Measurements from ENCODE around the gene ZFY. TPM values are rescaled to one million over a fixed set of nuclear protein-coding genes. Genes with fewer than 3 reads are reported as not detected.

ZFY gene
- polyA plus RNA-seq (ENCODE audit: insufficient read depth in 1 of 5, insufficient read length in 5 of 5, low replicate concordance in 1 of 5), result 10 to 100 TPM in 2 of 5 donors, under 1 TPM in 3; 0.23 to 22.7 (median 0.44) TPM
- long read RNA-seq, donor 1, full-length matches to known transcripts, result 4 of 4 reads
- long read RNA-seq, donor 1, partial matches to known transcripts, result 0 of 4 reads
- long read RNA-seq, donor 1, other reads (novel, unspliced or antisense), result 0 of 4 reads
- long read RNA-seq, donor 2, full-length matches to known transcripts, result 3 of 3 reads
- long read RNA-seq, donor 2, partial matches to known transcripts, result 0 of 3 reads
- long read RNA-seq, donor 2, other reads (novel, unspliced or antisense), result 0 of 3 reads
- long read RNA-seq, donor 3, result 0 reads
- long read RNA-seq, donor 4, result 0 reads
- long read RNA-seq, donor 5, full-length matches to known transcripts, result 4 of 9 reads
- long read RNA-seq, donor 5, partial matches to known transcripts, result 5 of 9 reads
- long read RNA-seq, donor 5, other reads (novel, unspliced or antisense), result 0 of 9 reads
- long read RNA-seq, donor 6, result 0 reads
- long read RNA-seq, donor 7, result 0 reads
- long read RNA-seq, donor 8, result 0 reads

DNA sequence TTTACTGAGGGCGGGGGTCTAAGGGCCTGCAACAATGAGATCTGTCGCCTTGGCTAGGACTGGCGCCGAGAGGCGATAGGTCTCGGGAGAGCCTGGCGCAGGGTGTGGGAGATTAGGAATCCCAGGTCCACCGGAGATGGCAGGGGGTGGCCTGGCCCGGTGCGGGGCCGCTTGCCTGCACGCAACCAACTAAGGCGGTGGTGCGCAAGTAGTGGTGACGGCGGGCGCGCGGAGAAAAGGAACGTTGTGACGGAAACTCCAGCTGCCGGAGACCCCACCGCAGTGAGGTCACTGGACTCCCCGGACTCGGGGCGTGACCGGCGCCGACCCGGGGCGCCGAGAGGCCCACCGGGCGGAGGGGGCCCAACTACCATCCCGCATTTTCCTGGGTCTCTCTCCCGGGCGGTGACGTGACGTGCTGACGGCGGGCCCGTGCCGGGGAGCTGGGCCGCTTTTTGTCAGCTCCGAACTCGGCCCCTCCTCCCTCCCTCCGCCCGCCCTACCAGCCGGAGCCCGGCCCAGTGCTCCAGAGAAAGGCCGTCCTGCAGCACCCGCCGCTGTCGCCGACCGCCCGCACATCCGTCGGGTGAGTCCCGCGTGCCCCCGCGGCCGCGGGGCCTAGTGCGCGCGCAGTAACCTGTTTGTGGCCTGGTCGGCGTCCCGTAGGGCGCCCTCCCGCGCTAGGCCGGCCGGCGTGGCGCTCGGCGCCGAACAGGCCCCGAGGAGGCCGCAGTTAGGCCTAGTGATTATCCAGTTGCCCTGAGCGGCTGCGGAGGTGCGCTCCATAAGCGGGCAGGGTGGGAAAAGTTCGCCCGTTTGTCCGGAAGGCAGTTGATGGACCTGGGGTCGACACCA lies at the start of gene ZFY:
Gene ZFY (plus strand): TSS at position 521 of the 855 bp plus-strand sequence. CDS start 18,556 bp downstream, outside the sequence.
- no peak for DNase-seq

DNA sequence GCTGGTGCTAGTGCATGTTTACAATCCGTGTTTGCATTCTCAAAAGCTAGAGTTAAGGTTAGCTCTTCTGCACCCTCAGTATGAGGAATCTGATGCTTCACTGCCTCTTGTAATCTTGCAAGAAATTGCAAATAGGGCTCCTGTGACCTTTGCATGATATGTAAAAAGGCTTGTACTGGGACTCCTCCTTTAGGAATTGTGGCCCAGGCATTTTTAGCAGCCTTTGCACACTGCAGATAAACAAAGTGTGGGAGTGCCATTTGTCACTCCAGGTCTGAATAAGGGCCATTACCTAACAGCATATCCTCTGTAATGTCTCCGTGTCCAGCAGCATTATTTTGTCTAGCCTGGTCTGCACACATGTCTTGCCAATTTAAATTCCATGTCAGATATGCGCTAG lies 49.3 kb upstream of the ZFY start:
- no peak for DNase-seq

DNA sequence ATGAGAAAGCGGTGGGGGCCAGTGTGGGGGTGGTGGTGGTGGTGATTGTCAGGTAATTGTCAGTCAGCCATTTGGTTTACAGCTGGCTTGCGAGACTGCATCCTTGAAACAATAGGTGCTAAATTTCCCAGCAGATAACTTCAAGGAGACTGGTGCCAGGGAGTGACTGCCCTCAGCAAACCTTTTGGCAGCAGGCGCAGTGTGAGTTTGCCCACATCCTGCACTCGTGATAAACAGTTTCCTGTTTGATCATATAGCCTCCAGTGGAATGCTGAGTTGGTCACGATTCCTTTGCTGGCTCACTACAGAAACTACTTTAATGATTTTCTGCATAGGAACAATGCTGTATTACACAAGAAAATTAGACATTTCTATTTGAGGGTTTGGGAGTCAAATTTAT lies 47.8 kb upstream of the ZFY start:
- no peak for DNase-seq

DNA sequence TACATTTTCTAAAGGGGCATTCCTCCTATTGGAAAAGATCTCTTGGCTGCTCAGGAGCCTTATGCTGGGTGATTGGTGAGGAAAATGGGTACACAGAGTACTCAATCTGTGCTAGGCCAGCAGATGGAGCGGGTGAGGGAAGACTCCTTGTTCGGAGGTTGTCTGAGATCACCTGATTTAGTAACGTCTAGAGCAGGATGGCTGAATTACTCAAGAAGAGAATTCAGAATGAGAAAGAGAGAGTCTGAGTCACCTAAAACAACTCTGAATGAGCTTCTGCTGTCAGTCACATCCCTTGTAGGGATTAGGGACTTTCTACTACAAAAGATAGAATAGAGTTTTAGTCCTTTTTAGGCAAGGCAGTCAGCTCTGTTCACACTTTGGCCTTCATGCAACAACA lies 47.2 kb upstream of the ZFY start:
- DNase-seq, result no peak

DNA sequence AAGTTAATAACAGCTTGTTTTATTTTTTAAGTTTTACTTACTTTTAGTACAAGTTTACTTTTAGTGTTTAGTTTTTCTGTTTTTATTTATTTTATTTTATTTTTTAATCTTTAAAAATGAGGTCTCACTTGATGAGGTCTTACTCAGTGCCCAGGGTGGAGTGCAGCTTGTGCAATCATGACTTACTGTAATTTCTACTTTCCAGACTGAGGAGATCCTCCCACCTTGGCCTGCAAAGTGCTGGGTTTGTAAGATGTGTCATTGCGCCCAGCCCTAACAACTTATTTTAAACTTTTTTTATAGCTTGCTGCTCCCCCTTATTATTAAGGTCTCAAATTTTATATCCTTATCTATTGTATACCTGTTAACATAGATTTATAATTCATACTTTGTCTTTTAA lies 41.7 kb upstream of the ZFY start:
- DNase-seq, result no peak

DNA sequence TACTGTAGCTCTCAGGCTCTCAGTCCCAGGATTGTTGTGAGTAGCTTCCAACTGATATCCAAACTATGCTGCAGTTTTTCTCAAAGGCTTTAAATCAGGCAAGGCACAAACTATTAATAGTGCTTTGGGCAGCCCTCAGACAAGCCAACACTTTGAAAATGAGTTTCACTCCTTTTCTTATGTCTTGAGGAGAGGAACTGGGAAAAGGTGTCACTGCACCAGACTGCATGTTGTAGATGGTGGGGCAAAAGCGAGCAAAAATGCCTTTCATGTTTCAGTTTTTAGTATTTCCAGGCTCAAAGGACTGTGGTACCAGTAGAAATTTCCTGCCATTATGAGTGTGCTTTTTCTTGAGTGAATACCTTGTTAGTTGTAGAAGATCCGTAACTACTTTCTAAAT lies 39.1 kb upstream of the ZFY start:
- no peak for DNase-seq

DNA sequence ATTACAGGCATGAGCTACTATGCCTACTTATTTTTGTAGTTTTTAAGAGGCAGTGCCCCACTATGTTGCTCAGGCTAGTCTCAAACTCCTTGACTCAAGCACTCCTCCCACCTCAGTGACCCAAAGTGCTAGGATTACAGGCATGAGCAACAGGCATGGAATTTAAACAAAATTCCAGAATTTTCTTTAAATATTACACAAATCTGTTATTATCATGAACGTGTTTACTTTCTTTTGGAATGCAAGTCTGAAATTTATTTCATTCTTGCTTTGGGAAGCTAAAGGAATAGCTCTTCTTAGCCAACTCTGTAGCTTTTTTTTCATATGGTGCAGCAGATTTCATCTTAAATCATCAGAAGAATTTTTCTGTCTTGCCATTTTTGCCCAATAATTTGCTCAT lies 27.8 kb upstream of the ZFY start:
- DNase-seq, result no peak

DNA sequence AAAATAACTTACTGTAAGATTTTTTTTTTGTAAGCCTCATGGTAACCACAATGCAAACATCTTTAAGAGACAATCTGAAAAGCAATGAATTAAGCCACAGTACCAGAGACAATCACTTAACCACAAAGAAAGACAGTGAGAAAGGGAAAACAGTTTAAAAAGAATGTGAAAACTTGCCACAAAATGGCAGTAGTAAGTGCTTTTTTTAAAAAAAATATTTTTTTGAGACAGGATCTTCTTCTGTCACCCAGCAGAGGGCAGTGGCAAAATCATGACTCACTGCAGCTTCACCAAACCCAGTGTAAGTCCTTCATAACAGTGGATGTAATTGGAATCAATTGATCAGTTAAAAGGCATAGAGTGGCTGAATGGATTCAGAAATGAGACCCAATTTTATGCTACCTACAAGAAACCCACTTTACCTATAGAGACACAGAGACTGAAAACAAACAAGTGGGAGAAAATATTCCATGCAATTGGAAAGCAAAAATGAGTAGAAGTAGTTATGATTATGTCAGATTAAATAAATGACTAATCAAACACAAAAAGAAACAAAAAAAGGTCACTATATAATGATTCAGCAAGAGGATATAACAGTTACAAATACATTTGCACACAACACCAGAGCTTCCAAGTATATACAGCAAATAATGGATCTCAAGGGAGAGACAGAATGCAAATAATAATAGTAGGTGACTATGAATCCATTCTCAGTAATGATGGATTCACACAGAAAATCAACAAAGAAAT lies 21.9 kb upstream of the ZFY start:
- no peak for DNase-seq

DNA sequence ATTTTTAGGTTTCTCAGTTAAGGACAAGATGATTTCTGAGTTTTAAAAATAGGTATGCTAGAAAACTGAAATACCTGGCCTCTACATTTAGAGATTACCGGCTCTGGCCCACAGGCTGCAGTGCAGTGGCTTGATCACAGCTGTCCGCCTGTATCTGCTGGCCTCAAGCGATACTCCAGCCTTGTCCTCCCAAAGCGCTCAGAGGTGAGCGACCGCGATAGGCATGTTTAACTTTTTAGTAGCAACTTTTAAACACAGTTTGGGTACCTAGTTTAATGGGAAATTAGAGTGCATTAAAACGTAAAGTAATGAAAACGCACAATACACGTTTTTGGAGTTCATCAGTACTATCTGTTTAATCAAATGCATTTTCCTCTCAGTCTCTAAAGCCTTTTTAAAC lies 1.1 kb upstream of the ZFY start:
- DNase-seq, result no peak

DNA sequence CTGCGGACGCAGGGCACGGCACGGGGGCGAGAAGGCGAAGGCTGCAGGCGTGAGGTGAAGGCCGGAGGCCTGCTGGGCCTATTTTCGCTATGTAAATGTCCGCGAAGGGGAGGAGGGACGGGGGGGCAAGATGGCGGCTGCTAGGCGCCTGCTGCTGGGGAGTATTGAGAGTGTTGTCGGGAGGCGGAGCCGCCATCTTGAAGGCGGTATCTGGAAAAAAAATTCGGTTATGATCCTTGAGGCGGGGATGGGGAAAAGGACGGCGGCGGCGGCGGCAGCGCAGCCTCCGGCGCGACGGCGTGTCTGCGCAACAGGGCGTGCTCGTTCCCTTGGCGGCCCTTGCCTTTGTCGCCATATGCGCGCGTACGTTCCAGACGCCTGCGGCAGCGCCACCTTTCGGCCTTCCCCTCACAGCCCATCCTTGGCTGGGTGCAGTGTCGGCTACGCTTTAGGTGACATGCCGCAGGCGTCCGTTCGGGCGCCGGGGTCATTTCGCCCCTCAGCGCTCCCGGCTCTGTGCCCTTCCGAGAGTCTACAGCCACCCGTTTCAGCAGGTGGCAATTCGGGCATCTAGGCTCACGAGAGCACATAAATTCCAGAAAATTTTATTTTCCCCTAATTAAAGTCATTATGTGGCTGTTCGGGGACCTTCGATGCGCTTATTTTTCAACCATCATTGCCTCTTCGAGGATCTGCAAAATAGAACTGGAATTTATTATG lies 695 bp downstream of the ZFY start:
- DNase-seq, result no peak

DNA sequence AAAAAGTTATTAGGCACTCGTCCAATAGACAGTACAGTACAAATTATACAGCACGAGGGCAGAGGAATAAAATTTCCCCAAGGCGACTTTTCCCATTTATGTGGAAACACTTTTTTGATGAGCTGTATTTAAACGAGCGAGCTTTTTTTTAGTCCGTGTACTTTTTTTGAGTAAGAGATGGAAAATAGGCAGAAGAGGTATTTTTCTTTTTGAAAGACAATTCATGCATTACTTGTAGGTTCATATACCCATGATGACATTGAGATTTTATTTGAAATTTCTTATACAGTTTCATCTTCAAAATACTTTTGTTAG lies 1.2 kb downstream of the ZFY start:
- DNase-seq, result no peak

DNA sequence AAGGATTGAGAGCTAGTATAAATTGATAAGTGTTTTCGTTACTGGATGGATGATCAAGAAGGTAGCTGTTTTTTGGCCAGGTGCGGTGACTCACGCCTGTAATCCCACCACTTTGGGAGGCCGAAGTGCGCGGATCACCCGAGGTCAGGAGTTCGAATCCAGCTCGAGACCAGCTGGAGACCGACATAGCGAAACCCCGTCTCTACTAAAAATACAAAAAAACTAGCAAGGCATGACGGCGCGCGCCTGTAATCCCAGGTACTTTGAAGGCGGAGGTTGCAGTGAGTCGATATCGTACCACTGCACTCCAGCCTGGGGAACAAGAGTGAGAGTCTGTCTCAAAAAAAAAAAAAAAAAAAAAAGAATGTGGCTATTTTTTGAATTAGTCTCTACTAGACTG lies 2.0 kb downstream of the ZFY start:
- no peak for DNase-seq

DNA sequence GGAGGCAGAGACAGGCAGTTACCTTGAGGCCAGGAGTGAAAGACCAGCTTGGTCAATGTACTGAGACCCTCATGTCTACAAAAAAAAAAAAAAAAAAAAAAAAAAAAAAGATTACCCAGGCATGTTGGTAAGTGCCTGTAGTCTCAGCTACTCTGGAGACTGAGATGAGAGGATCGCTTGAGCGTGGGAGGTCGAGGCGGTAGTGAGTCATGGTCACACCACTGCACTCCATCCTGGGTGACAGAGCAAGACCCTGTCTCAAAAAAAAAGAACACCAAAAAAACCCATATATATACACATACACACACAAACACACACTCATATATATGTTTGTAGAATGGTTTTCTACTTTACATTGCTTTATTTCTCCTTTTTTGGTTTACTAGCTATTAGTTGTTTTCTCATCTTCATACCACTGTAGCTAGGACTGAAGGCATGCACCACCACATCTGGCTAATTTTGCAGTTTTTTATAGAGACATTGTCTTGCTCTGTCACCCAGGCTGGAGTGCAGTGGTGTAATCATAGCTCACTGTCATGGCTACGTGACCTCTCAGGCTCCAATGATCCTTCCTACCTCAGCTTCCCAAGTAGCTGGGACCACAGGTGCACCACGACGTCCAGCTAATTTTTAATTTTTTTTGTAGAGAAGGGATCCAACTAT lies 14.5 kb downstream of the ZFY start:
- no peak for DNase-seq

DNA sequence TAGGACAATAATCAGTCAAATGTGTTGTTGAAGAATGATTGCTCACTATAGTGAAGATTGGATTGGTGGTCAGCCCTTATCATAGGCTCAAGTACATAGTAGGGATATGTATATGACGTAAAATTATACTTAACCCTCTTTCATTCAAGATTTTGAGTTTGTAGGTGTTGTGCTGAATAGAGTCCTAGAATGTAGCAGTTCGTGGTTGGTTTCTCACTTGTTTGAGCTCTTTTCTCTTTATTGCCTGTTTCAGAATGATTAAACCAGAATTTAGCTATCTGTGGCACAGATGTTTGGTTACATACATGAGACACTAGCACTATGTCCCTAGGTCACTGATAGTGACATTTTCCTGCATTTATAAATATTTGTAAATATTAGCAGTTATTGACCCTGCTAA lies 15.5 kb downstream of the ZFY start:
- no peak for DNase-seq

DNA sequence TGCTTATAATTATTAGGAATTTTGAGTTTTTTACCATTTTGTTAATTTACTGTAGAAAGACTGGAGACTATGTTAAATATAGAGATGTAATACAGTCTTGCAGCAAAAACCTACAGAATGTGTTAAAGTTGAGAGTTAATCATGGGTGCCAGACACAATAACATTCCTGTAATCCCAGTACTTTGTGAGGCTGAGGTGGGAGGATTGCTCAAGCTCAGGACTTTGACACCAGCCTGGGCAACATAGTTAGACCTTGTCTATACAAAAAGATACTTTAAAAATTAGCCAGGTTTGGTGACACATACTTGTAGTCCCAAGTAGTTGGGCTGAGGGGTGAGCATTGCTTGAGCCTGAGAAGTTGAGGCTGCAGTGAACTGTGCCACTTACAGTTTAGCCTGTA lies 17.7 kb downstream of the ZFY start:
- no peak for DNase-seq

DNA sequence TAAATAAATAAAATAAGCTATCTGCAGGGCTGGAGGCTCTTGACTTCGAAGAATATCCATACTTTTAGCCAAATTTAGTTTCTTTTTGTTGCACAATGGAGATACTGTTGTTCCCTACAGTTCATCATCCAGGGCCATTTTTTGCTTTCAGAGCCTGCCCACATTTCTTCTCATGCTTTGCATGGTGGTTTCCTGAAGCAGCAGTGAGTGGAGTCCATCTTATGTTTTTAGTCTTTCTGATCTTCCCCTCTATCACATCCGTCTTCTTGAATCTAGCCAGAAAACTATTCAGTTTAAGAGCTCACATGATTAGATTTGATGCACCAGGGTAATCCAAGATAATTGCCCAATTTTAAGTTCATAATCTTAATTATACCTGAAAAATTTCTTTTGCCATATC lies 19.6 kb downstream of the ZFY start:
- no peak for DNase-seq

DNA sequence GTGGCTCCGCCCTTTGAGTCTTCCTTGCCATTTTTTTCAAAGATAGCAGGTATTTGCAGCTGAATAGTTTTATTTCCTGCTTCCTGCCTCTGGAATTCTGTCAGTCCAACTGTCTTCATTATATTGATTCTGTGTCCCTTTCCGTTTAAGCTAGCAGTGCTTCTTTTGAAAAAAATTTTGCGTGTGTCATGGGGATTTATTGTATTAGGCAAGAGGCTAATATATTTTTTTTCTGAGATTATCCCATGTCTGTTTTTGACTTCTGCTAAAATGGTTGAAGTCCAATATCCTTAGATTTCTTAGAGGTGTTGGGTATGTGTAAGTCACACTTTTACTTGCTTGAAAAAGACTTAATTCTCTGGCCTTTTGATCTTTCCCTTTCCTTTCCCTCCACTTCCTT lies 20.4 kb downstream of the ZFY start:
- DNase-seq, result no peak

DNA sequence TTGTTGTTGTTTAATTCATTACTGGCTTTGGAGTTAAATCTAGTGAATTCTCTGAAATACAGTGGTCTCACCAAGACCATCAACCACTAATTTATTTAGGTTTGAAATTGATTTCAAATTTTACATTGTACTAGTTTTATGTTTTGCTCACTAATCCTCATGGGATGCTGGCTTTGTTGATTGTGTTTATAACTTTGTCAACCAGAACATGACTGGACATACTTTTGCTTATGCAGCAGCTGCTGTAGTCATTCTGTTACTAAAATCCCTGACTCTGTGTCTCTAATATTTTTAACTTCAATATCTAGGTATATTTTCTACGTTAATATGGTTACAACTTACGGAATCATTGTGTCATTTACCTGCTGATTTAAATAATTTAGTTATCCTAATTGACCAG lies 26.9 kb downstream of the ZFY start:
- DNase-seq, result no peak

DNA sequence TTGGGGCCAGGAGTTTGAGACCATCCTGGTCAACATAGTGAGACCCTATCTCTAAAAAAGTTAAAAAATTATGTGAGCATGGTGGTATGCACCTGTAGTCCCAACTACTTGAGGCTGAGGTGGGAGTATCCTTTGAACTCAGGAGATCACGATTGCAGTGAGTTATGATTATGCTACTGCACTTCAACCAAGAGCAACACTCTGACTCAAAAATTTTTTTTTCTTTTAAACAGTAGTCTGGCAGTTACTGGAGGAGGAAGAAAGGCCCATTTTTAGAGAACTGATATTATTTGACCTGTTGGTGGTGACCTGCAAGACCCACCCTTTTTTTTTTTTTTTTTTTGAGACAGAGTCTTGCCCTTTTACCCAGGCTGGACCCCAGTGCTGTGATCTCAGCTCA lies 29.6 kb downstream of the ZFY start:
- DNase-seq, result no peak

DNA sequence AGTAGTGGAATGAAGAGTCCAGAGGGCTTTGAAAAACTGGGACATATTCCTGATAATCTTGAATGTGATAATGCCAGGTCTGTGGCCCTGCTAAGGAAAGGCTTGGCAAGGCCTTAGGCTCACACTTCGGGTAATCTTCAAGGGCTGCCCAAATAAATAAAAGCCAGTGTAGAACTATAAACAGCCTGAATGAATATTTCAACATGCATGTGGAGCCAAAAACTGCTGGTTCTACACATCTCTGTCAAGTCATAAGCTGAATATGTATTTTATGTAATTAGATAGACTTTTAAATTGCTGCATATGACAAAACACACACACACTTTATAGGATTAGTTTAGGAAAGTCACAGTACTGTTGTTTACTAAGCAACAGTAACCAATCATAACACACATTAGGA lies 30.4 kb downstream of the ZFY start:
- no peak for DNase-seq

DNA sequence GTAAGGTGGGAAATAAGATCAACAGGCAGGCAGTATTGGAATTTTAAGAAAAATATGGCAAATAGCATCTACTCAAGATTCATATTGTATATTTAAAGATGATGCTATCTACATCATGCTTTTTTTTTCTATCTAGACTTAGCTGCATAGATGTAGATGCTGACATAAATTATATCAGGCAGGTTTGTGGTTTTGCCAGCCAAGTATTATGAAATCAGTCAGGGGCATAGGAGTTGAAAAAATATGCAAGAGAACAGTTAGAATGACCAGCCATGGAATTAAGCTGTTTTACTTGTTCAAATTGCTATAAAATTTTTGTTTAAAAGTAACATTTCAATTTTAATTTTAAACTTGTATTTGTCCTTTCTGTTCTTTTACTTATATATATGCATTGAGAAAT lies 34.4 kb downstream of the ZFY start:
- no peak for DNase-seq
